Activated CD4-positive, alpha-beta T cell treated with anti-CD3 and anti-CD28 coated beads, Interleukin-10, Interleukin-2, amounts not matched to agents 100 ng/mL and 50 ng/mL, durations not matched to agents 16 hours and 8 hours (primary cell): ENCODE measurements around the gene SLC24A4.
A peak's percentile ranks its signal among the peaks of the same experiment; 100 is the strongest.

Experiments used
- DNase-seq: peaks from one replicate; pipeline ENCODE4 v3.0.0-alpha.2; 2020

SLC24A4 gene

GRCh38 chr14:92316937-92317336 lies 6.0 kb upstream of the SLC24A4 start:
- DNase-seq: no peak

GRCh38 chr14:92317511-92317910 lies 5.5 kb upstream of the SLC24A4 start:
- no peak for DNase-seq

- DNase-seq: no peak
Observed at GRCh38 chr14:92321701-92322100, 1.3 kb upstream of the SLC24A4 start.

- DNase-seq: no peak
Observed at GRCh38 chr14:92322516-92322915, 449 bp upstream of the SLC24A4 start.

GRCh38 chr14:92323916-92324818 lies 1.2 kb downstream of the SLC24A4 start:
- DNase-seq: no peak

- DNase-seq: no peak
Observed at GRCh38 chr14:92325835-92326234, 2.9 kb downstream of the SLC24A4 start.

- no peak for DNase-seq
Observed at GRCh38 chr14:92328664-92329255, 5.8 kb downstream of the SLC24A4 start.

- no peak for DNase-seq
Observed at GRCh38 chr14:92334050-92334449, 11.1 kb downstream of the SLC24A4 start.

GRCh38 chr14:92336363-92336762 lies 13.4 kb downstream of the SLC24A4 start:
- DNase-seq: no peak

GRCh38 chr14:92339426-92339825 lies 16.5 kb downstream of the SLC24A4 start:
- no peak for DNase-seq

- DNase-seq: no peak
Observed at GRCh38 chr14:92340071-92340470, 17.1 kb downstream of the SLC24A4 start.

GRCh38 chr14:92340931-92341330 lies 18.0 kb downstream of the SLC24A4 start:
- peak; percentile 92 for DNase-seq

- peak; percentile 85 for DNase-seq
Observed at GRCh38 chr14:92341791-92342190, 18.8 kb downstream of the SLC24A4 start.

- DNase-seq: no peak
Observed at GRCh38 chr14:92348154-92348553, 25.2 kb downstream of the SLC24A4 start.

- no peak for DNase-seq
Observed at GRCh38 chr14:92351750-92352149, 28.8 kb downstream of the SLC24A4 start.

GRCh38 chr14:92352158-92352985 lies 29.4 kb downstream of the SLC24A4 start:
- peak; percentile 56 for DNase-seq

- no peak for DNase-seq
Observed at GRCh38 chr14:92353447-92353846, 30.5 kb downstream of the SLC24A4 start.

- DNase-seq: no peak
Observed at GRCh38 chr14:92356677-92357076, 33.7 kb downstream of the SLC24A4 start.

GRCh38 chr14:92360651-92361370 lies 37.8 kb downstream of the SLC24A4 start:
- DNase-seq: no peak

- no peak for DNase-seq
Observed at GRCh38 chr14:92362781-92363235, 39.8 kb downstream of the SLC24A4 start.

GRCh38 chr14:92366237-92366636 lies 43.3 kb downstream of the SLC24A4 start:
- no peak for DNase-seq

- DNase-seq: no peak
Observed at GRCh38 chr14:92368001-92368400, 45.0 kb downstream of the SLC24A4 start.

- DNase-seq: no peak
Observed at GRCh38 chr14:92369097-92369496, 46.1 kb downstream of the SLC24A4 start.
